Ovary (tissue), 3 donors: ENCODE data around the gene SYN1.

Experiments
- EP300 ChIP-seq: sonication (generic); formaldehyde crosslinking; IDR thresholded peaks from one replicate; pipeline ENCODE4 v1.6.1; 2017; ENCODE audit warnings: antibody characterized with exemption
- TF ChIP-seq, protein P1 (sequence below), 3 donors: fragments of 450-650 bp in 2 of 3; fragments of 200-600 bp in 1 of 3; IDR thresholded peaks; one replicate each; pipeline versions ENCODE4 v1.5.1 to v1.8.0; 2016 to 2022; ENCODE audit warnings: antibody characterized with exemption in 3 of 3, mild to moderate bottlenecking in 1 of 3
- donor health status: DM: no; HTN: no; CAD: no.

DNA sequence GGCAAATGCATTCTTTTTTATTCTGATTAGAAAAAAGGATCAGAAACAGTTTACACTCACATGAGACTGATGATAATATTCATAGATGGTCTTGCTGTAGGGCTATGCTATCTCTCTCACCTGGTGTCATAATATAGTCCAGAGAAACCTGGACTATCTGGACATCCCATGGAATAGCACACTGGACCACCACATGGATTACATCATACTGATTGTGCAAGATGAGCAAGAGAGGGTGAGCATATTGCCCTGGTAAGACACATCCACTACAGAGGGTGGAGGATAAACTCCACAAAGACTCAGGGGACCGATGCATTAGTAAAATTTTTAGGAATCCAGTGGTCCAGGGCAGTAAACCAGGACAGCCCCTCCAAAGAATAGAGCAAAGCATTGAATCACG lies 8.2 kb downstream of the SYN1 start:
- TF ChIP-seq, protein P1, sequence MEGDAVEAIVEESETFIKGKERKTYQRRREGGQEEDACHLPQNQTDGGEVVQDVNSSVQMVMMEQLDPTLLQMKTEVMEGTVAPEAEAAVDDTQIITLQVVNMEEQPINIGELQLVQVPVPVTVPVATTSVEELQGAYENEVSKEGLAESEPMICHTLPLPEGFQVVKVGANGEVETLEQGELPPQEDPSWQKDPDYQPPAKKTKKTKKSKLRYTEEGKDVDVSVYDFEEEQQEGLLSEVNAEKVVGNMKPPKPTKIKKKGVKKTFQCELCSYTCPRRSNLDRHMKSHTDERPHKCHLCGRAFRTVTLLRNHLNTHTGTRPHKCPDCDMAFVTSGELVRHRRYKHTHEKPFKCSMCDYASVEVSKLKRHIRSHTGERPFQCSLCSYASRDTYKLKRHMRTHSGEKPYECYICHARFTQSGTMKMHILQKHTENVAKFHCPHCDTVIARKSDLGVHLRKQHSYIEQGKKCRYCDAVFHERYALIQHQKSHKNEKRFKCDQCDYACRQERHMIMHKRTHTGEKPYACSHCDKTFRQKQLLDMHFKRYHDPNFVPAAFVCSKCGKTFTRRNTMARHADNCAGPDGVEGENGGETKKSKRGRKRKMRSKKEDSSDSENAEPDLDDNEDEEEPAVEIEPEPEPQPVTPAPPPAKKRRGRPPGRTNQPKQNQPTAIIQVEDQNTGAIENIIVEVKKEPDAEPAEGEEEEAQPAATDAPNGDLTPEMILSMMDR (IDR thresholded peaks at IDR 0.05): no peak
- no peak for TF ChIP-seq EP300
